Activated CD4-positive, alpha-beta T cell treated with anti-CD3 and anti-CD28 coated beads, Interleukin-2, amount 50 U/mL, for 24 hours (primary cell): Measurements from ENCODE around the gene ZDHHC7.

Experiments
- DNase-seq, 2 donors: peaks; one replicate each; pipeline ENCODE4 v3.0.0-alpha.2; 2020; ENCODE audit warnings: low read depth in 1 of 2, low spot score in 1 of 2

The ZDHHC7 gene

GRCh38 chr16:84925092-84925772, 86.1 kb downstream of the ZDHHC7 start:
- DNase-seq: peak; percentile 48 to 57

- no peak for DNase-seq
Observed at GRCh38 chr16:84924331-84925091, 86.8 kb downstream of the ZDHHC7 start.
